Epidermal melanocyte (primary cell): ENCODE data around the gene C4BPB.
"Not testable (repeated sequence)": the region's sequence is repeated elsewhere in the genome, so short reads cannot be mapped to it uniquely, and the experiment has no call there.

Experiments used
- DNase-seq: peaks from one replicate; pipeline ENCODE4 v3.0.0; 2011; ENCODE audit warnings: low spot score; ENCODE audit not compliant: insufficient read length

The C4BPB gene, protein sequence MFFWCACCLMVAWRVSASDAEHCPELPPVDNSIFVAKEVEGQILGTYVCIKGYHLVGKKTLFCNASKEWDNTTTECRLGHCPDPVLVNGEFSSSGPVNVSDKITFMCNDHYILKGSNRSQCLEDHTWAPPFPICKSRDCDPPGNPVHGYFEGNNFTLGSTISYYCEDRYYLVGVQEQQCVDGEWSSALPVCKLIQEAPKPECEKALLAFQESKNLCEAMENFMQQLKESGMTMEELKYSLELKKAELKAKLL

GRCh38 chr1:207088701-207089626 lies at the start of gene C4BPB:
C4BPB (plus strand) TSS chr1:207088860; CDS start chr1:207089532, 672 bp downstream.
- DNase-seq = no peak

DNA sequence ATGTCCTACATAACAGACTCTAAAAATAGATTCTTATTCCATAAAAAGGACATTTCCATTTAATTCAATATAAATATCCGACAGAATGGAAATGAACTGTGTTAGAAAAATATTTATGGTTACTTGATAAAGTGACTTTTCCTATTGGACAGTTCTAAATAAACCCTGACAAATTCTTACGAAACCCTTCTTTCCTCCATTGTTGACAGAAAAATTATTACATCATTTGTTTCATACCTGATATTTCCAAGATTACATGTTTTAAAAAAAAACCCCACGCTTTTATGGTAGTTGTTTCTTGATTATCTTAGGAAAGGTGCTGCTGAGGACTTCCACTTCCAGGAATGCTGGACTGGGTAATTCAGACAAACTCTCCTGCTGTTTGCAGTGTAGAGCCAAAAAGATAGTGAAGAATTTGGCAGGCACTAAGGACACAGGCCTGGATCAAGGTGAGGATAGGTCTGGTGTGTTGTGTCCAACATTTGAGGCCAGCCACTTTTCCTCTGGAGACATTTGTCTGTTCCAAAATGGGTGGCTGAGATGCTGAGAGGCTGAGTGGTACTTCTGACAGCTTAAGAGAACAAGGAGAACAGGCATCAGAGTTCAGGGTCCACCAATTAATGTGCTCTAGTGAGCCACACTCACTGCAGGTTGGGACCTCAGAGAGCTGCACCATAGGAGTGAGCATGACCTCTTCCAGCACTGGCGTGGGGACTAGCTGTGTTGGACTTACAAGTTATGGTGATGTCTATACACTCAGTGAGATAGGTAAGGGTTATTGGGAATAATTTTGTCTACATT lies 49.1 kb upstream of the C4BPB start:
- DNase-seq = no peak

DNA sequence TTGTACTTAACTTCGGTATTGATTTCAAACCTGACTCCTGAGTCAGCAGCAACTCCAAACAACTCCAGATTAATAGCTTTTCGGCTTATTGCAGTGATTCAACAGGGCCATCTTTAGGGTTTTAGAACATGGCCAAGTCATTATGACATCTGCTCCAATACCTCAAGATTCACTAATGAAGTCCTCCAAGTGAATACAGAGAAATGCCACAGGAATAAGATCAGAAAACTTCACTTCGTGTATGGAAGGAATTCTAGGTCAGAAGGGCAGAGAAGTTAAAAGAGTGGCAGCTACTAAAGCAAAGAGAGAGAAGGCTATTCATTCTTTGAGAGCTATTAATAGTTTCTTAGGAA lies 48.5 kb upstream of the C4BPB start:
- peak; percentile 53 for DNase-seq

- DNase-seq = not testable (repeated sequence)
These were observed 47.3 kb upstream of the C4BPB start for GRCh38 chr1:207041397-207041796.

DNA sequence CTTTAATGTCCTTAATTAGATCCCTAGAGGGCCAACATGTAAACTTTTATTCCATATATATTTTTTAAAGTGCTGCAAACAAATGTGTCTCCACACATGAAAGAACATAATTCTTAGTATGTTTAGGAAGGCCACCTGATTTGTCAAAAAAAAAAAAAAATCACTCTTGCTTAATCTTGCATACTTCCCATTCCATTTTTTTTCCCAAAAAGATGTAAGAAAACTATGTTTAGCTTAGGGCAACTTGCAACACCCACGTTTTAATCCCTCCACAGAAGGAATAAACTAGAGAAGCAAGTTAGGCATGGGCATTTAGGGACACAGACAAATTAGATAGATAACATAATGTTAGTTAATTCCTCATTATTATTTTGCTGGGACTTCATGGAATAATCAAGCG lies 43.2 kb upstream of the C4BPB start:
- no peak for DNase-seq

DNA sequence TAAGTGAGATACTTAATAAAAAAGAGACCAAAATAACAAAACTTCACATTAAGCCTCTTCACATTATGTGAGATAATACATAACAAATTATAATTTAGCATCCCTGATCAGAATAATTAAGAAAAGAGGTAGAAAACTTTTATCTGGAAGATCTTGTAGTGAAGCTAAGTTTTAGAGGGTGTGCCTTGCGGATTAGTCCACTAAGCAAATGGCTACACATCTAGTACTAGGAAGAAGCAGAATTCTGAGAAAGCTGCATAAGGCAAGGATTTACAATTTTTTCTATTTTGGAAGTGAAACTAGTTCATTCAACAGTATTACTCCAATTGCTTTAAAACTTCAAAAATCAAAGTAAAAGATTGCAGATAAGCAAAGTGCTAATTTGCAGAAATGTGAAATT lies 41.2 kb upstream of the C4BPB start:
- DNase-seq = no peak

DNA sequence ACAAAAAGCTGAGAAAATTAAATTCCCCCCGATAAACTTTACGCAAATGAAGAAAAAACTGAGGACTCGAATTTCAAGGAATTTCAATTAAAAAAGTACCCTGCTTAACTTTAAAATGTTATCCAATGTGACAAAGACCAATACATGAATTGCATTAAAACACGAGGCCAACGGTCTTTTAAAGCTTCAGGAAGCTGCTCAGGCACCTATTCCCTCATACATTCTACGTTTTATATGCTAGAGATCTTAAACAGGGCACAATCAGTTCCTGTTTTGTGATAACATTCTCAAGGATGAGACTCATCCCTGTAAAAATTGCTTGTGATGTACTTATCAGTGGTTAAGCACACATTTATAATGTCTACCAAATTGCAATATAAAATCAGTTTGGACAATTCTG lies 40.6 kb upstream of the C4BPB start:
- DNase-seq = no peak

GRCh38 chr1:207049054-207049453 lies 39.6 kb upstream of the C4BPB start:
- DNase-seq = no peak

- DNase-seq = no peak
These were observed 39.1 kb upstream of the C4BPB start for GRCh38 chr1:207049514-207049913.

GRCh38 chr1:207049974-207050391 lies 38.7 kb upstream of the C4BPB start:
- no peak for DNase-seq

GRCh38 chr1:207050480-207051190 lies 38.0 kb upstream of the C4BPB start:
- DNase-seq = peak; percentile 86

DNA sequence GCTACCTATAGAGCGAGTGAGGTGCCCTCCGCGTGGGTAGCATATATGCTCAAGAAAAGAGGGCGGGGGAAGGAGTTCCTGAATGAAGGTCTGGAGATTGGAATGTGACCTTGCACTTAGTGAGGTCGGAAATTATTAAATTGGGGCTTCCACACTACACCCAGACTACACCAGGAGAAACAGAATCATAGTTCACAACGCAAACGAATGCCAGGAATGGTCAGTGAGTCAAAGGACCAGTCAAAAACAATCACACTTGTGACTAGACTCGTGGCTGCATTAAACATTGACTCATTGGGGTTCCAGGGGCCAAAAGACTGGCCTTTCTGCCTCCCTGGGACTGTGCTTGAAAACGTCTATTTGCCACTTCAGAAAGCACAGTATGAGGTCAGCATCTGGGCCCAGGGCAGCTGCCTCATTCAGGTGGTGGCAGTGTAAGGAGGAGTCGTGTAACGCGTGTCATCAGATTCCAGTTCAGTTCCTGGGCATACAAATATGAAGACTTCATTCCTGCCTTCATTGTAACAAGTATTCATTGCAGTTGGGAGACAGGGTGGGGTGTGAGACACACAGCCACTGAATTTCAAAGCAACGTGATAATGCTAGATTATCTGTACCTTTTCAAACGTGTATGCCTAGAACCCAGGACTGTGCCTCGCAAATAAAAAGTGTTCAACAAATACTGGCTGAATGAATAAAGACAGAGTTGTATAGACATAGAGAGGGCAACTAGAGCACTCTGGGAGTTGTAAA lies 37.3 kb upstream of the C4BPB start, which contains the start of gene YOD1:
TSS of gene YOD1 (minus strand) at position 18 of the 753 bp plus-strand sequence. CDS start 178 bp downstream, outside the sequence.
- DNase-seq = no peak

DNA sequence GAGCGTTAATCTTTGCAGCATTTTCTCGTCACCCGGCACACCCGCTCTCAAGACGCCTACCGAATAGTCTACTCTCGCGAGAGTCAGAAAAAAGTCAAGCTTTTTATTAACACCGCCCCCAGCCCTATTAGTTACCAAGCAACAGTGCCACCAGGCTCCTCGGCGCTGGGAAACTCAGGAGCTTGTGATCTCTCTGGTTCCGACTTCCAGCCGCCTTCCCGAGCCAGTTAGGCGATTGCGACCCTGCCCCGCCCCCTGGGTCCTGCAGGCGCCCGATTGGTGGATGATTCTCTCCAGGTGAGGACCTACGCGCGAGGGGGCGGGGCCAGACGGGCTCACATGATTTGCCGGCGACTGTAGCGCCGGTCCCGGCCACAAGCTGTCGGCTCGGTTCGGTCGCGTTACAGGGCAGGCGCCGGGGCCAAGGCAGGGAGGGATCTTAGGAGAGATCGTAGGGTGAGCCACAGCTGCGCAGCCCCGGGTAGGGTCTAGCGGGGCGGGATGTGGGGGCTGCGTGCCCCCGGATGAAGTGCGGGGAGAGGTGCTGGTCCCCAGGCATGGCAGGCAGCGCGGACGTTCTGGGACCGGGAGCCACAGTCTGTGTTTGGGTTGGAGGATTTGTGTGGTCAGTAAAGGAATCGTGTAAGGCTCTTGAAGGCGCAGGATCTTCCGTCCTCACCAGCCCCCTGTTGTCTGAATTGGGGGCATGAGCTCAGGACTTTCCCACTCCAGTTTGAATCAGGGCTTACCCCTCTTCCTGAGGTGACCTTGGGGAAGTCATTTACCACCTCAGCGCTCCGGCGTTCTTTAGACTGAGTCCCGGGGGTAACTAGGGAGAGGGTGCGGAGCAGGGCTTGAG lies 35.5 kb upstream of the C4BPB start, which contains the start of gene PFKFB2:
TSS of gene PFKFB2 (plus strand) at position 365 of the 859 bp plus-strand sequence. CDS start 1,443 bp downstream, outside the sequence.
- peak; percentile 77 for DNase-seq

GRCh38 chr1:207054491-207054890 lies 34.2 kb upstream of the C4BPB start:
- DNase-seq = no peak

DNA sequence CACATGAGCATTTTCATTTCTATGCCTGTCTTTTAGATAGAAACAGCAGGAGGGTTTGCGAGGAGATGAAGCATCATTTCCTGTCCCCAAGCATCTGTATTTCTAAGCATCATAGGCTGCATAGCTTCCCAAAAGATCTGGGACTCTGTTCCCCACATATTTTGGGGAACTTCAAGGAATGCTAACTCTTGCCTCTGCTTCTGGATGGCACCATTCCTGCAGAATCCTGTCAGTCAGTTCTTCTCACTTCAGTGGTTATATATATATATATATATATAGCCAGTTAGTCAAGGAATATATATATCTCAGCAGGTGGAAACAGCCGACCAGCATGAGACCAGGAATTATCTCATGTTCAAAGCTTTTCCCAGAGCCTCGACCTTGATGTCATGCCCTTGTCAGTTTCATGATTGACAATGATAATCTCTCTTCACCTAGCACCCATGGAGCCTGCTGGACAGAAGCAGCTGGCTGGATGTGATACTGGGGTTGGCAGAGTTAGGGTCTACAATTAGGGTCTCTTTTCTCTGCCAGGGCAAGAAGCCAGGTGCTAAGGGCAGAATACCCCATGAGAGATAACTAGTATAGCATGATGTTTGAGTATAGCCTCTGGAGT lies 33.2 kb upstream of the C4BPB start:
- no peak for DNase-seq

DNA sequence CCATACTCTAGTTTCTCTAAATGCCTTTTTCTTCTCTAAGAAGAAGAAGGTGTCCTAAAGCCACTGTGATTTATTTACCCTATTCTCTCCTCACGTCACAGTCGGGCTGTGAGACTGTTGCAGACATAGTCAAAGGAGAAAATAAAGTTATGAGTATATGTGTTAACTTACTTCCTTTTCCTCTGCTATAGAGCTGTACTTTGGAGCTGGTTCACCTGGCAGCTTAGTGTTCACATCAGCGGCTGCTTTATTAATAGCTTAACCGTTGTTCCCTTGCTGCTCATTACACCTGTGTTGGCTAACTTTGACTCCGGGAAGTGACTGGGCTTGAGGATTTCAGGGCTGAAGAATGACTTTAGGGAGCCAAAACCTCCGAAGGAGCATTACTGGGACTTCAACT lies 32.0 kb upstream of the C4BPB start:
- no peak for DNase-seq

DNA sequence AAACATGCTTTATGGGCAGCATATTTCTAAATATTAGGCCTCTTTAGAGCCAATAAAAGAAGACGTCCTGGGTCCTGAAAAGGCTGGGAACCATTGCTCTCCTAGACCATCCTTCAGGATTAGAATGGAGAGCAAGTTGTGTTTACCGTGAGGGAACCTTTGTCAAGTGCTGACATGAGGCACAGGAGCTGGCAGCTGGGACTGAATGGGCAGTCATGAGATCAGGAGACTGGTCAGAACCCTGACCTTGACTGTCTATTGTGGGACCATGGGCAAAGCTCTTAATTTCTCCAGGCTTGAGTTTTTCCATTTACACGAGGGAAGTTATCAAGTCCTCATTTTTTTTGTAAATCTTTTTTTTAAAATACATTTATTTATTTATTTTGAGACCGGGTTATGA lies 30.4 kb upstream of the C4BPB start:
- no peak for DNase-seq

DNA sequence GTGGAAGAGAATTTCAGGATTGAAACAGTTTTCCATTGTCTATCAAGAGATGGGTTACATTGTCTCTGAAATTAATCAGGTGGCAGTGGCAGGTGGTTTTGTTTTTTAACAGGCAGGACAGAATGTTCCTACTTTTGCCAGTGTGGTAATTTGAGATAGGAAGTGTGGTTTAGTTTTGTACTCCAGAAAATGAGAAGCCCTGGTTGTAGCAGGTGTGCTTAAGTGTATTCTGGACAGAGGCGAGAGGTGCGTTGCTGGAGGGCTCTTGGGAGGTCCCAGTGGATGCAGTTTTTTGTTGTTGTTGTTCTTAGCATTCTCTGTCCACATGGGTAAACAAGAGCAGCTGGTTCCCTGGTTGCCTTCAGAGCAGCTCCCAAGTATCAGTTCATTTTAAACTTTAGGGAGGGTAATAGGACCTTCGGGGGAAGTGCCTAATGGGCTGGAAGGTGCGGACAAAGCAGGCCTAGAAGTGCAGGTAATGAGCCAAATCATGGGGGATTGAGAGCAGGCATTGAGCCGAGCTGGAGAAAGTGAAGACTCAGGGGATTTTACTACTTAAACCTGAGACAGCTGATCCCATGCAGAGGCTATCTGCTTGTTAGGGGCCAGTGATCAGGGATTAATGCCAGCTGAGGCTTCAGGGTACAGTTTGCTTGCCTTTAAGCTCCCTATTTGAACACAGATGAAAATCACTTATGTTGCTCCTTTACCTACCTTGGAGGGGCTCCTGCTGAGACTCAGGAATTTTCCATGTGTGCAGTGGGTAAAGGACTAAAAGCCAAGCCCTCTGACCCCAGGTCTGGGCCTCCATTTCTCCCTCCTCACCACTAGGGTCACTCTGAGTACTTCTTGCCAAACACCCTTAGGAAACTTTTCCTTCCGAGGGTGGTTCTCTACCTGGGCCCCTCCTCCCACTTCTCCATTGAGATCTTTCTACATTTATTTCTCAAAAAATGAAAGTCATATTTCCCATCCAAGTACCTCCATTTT lies 29.5 kb upstream of the C4BPB start:
- DNase-seq = no peak
